Muscle layer of duodenum (tissue), 2 donors: Measurements from ENCODE around the gene SPHK2.

Experiments
- H3K27ac ChIP-seq: one replicate; pipeline ENCODE4 v1.7.0; 2013; ENCODE audit warnings: mild to moderate bottlenecking, low read length
- H3K27me3 ChIP-seq: one replicate; pipeline ENCODE4 v1.7.0; 2013; ENCODE audit warnings: low read depth, mild to moderate bottlenecking, control low read depth, low read length
- H3K36me3 ChIP-seq, 2 donors: one replicate each; pipeline ENCODE4 v1.7.0; 2013; ENCODE audit warnings: low read length in 2 of 2, control low read depth in 1 of 2, mild to moderate bottlenecking in 1 of 2; ENCODE audit not compliant: insufficient read depth in 2 of 2, control insufficient read depth in 1 of 2
- H3K4me1 ChIP-seq, 2 donors: one replicate each; pipeline ENCODE4 v1.7.0; 2013; ENCODE audit warnings: low read length in 2 of 2, mild to moderate bottlenecking in 2 of 2, control low read depth in 1 of 2, moderate library complexity in 1 of 2; ENCODE audit not compliant: insufficient read depth in 2 of 2, control insufficient read depth in 1 of 2
- H3K4me3 ChIP-seq, 2 donors: one replicate each; pipeline ENCODE4 v1.7.0; 2013; ENCODE audit warnings: low read length in 2 of 2, low read depth in 1 of 2, mild to moderate bottlenecking in 1 of 2
- H3K9me3 ChIP-seq, 2 donors: one replicate each; pipeline ENCODE4 v1.7.0; 2013; ENCODE audit warnings: low read length in 2 of 2, control low read depth in 1 of 2, mild to moderate bottlenecking in 1 of 2; ENCODE audit not compliant: control insufficient read depth in 1 of 2
- donor health status: healthy.

Gene SPHK2

GRCh38 chr19:48591021-48591420 lies 28.3 kb upstream of the SPHK2 start:
- H3K27ac ChIP-seq, result no peak overlapping the region
- H3K4me1 ChIP-seq, result peaks cover 3 to 5% of the 10 kb centered on the region in 2 donors
- H3K4me3 ChIP-seq, result no peak overlapping the region
- H3K36me3 ChIP-seq, result no peaks in the 10 kb centered on the region
- no peaks in the 10 kb centered on the region for H3K9me3 ChIP-seq
- H3K27me3 ChIP-seq, result no peaks in the 10 kb centered on the region

DNA sequence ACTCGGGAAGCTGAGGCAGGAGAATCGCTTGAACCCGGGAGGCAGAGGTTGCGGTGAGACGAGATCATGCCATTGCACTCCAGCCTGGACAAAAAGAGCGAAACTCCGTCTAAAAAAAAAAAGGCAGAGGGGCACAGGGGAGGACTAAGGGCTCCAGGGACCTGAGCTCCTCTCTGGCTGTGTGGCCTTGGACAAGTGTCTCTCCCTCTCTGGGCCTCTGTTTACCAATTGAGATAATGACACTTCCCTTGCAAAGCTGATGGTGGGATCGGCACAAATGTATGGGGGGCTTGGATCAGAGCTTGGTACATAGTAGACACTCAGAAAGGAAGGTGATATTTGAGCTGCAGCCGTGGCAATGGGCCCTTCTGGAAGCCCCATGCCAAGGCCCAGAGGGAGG lies 24.1 kb upstream of the SPHK2 start:
- Histone ChIP-seq H3K4me1 (no peaks in the 10 kb centered on the region), H3K4me3 (no peak overlapping the region), H3K27me3 (no peaks in the 10 kb centered on the region), H3K27ac (no peak overlapping the region), H3K9me3 (no peaks in the 10 kb centered on the region), H3K36me3 (no peaks in the 10 kb centered on the region)

- H3K36me3 ChIP-seq, result no peaks in the 10 kb centered on the region
- H3K4me3 ChIP-seq, result no peak overlapping the region
- no peaks in the 10 kb centered on the region for H3K4me1 ChIP-seq
- H3K27ac ChIP-seq, result no peak overlapping the region
- H3K9me3 ChIP-seq, result no peaks in the 10 kb centered on the region
- H3K27me3 ChIP-seq, result no peaks in the 10 kb centered on the region
Observed at GRCh38 chr19:48595833-48596232, 23.5 kb upstream of the SPHK2 start.

DNA sequence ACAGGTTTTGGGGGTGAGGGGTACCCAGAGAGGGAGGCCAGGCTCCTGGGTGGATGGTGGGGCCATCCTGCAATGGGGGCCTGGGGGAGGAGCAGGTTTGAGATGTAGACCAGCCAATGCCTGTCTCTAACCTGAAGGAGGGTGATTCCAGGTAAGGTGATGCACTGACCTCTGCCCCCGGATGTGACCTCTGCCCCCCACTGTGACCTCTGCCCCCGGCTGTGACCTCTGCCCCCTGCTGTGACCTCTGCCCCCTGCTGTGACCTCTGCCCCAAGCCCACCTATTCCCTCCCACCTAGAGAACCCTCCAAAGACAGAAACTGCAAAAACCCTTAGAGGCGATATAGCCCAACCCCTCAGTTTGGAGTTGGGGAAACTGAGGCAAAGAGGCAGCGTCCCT lies 23.1 kb upstream of the SPHK2 start:
- no peaks in the 10 kb centered on the region for H3K9me3 ChIP-seq
- no peaks in the 10 kb centered on the region for H3K27me3 ChIP-seq
- H3K4me1 ChIP-seq, result no peaks in the 10 kb centered on the region
- H3K4me3 ChIP-seq, result no peak overlapping the region
- H3K36me3 ChIP-seq, result no peaks in the 10 kb centered on the region
- H3K27ac ChIP-seq, result no peak overlapping the region

GRCh38 chr19:48596679-48597465 lies 22.4 kb upstream of the SPHK2 start:
- H3K9me3 ChIP-seq, result no peaks in the 10 kb centered on the region
- no peaks in the 10 kb centered on the region for H3K27me3 ChIP-seq
- H3K36me3 ChIP-seq, result no peaks in the 10 kb centered on the region
- H3K4me3 ChIP-seq, result no peak overlapping the region
- no peak overlapping the region for H3K27ac ChIP-seq
- no peaks in the 10 kb centered on the region for H3K4me1 ChIP-seq

DNA sequence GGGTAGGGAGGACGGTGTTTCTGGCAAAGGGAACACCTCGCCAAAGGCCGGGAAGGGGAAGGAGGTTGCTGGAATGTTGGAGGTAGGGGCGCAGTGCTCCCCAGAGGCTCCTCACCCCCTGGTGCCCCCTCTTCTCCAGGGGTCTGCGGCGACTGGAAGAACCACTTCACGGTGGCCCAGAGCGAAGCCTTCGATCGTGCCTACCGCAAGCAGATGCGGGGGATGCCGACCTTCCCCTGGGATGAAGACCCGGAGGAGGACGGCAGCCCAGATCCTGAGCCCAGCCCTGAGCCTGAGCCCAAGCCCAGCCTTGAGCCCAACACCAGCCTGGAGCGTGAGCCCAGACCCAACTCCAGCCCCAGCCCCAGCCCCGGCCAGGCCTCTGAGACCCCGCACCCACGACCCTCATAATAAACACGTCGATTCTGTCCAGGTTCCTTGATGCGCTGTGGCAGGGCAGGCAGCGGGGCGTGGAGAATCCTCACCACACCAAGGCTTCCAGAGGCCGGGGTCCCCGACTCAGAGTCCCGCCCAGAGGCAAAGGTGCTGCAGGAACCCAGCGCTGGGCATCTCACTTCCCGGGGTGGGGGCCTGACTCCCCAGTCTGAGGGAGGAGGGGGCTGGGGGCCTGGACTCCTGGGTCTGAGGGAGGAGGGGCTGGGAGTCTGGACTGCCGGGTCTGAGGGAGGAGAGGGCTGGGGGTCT lies 20.2 kb upstream of the SPHK2 start:
- Histone ChIP-seq H3K36me3 (no peaks in the 10 kb centered on the region), H3K27me3 (no peaks in the 10 kb centered on the region), H3K27ac (no peak overlapping the region), H3K4me1 (no peaks in the 10 kb centered on the region), H3K4me3 (no peak overlapping the region), H3K9me3 (no peaks in the 10 kb centered on the region)

GRCh38 chr19:48600679-48601417 lies 18.5 kb upstream of the SPHK2 start:
- H3K9me3 ChIP-seq, result no peaks in the 10 kb centered on the region
- H3K27me3 ChIP-seq, result no peaks in the 10 kb centered on the region
- H3K4me3 ChIP-seq, result no peak overlapping the region
- no peaks in the 10 kb centered on the region for H3K4me1 ChIP-seq
- no peaks in the 10 kb centered on the region for H3K36me3 ChIP-seq
- H3K27ac ChIP-seq, result no peak overlapping the region

GRCh38 chr19:48603001-48603400 lies 16.3 kb upstream of the SPHK2 start:
- H3K4me3 ChIP-seq, result no peak overlapping the region
- no peaks in the 10 kb centered on the region for H3K4me1 ChIP-seq
- H3K27me3 ChIP-seq, result no peaks in the 10 kb centered on the region
- no peaks in the 10 kb centered on the region for H3K36me3 ChIP-seq
- no peaks in the 10 kb centered on the region for H3K9me3 ChIP-seq
- H3K27ac ChIP-seq, result no peak overlapping the region

GRCh38 chr19:48603449-48603848 lies 15.9 kb upstream of the SPHK2 start:
- Histone ChIP-seq H3K27ac (no peak overlapping the region), H3K4me1 (no peaks in the 10 kb centered on the region), H3K27me3 (no peaks in the 10 kb centered on the region)

DNA sequence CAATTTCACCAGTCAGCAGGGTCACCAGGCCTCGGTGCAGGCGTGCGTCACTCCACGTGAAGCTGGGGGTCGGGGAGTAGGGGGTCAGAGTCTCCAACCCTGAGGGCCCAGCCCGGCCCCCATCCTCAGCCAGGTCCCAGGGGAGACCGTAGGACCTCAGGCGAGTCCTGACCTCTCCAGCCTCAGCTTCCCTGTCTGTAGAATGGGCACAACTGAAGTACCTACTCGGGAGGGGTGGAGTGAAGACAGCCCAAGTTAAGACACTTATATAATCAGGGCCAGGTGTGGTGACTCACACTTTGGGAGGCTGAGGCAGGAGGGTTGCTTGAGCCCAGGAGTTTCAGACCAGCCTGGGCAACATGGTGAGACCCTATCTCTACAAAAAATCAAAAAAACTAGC lies 15.5 kb upstream of the SPHK2 start:
- no peaks in the 10 kb centered on the region for H3K27me3 ChIP-seq
- no peaks in the 10 kb centered on the region for H3K4me1 ChIP-seq
- no peak overlapping the region for H3K27ac ChIP-seq
- no peaks in the 10 kb centered on the region for H3K9me3 ChIP-seq
- H3K4me3 ChIP-seq, result no peak overlapping the region
- no peaks in the 10 kb centered on the region for H3K36me3 ChIP-seq

More at GRCh38 chr19:48603449-48603848, 15.9 kb upstream of the SPHK2 start:
- Histone ChIP-seq H3K9me3 (no peaks in the 10 kb centered on the region), H3K4me3 (no peak overlapping the region), H3K36me3 (no peaks in the 10 kb centered on the region)
